Measurements from ENCODE around the gene OR4D11. TPM values are rescaled to one million over a fixed set of nuclear protein-coding genes. Genes with fewer than 3 reads are reported as not detected.
A peak's percentile ranks its signal among the peaks of the same experiment; 100 is the strongest.

OR4D11 gene
- total and polyA plus RNA-seq, 4 experiments from 2014 or later: not detected

- Histone ChIP-seq H3K36me3 (ENCODE audit: insufficient read depth, low read length) (no peaks in the 10 kb centered on the region), H3K27me3 (ENCODE audit: insufficient read depth, low read length) (no peaks in the 10 kb centered on the region), H3K9me3 (ENCODE audit: control insufficient read depth in 1 of 2, low read length in 2 of 2) (no peaks in the 10 kb centered on the region), H3K27ac (ENCODE audit: low read depth, low read length) (no peak overlapping the region), H3K4me1 (ENCODE audit: insufficient read depth, low read length) (peaks cover 33% of the 10 kb centered on the region), H3K4me3 (ENCODE audit: low read length in 2 of 2) (no peak overlapping the region)
- intact Hi-C loops (cut with micrococcal nuclease): loop anchor here (5.0 to 10.0 kb wide), 4 partner anchors 204 to 1838 kb away; partner anchors contain the start of genes DTX4, FAM111A, MED19 and STX3
- peaks cover 27 to 71% (median 45%) of the 10 kb centered on the region in 4 donors for H3K4me1 Mint-ChIP-seq
- peak overlapping the region in 5 of 8 donors; percentile 13 to 73 (median 57) for H3K4me3 Mint-ChIP-seq
- H3K27me3 Mint-ChIP-seq: peaks cover 0 to 9% of the 10 kb centered on the region in 2 donors
- DNase-seq: no peak
- peaks cover 0 to 11% of the 10 kb centered on the region in 2 donors for H3K36me3 Mint-ChIP-seq
- ChIA-PET POLR2A (ENCODE audit: partially characterized antibody) (interaction anchor here (4.2 kb wide), 1 partner anchor 8 kb away, joined by 76 read pairs; no protein-coding TSS in a partner anchor), CTCF (ENCODE audit: partially characterized antibody) (no interaction called here)
- H3K9me3 Mint-ChIP-seq: peaks cover 0 to 24% (median 0%) of the 10 kb centered on the region in 8 donors
- H3K27ac Mint-ChIP-seq: peak overlapping the region in 4 of 7 donors; percentile 53 to 100 (median 78)
Measured at GRCh38 chr11:59552844-59553243, 49.5 kb downstream of the OR4D11 start.

- peaks cover 0 to 24% (median 0%) of the 10 kb centered on the region in 8 donors for H3K9me3 Mint-ChIP-seq
- H3K27ac Mint-ChIP-seq: peak overlapping the region in 2 of 7 donors; percentile 51 to 100
- no peaks in the 10 kb centered on the region for H3K9me3 ChIP-seq (ENCODE audit: control insufficient read depth in 1 of 2, low read length in 2 of 2)
- POLR2A ChIA-PET (ENCODE audit: partially characterized antibody): interaction anchor here (1.1 kb wide), 1 partner anchor 12 kb away, joined by 3 read pairs; no protein-coding TSS in a partner anchor
- H3K36me3 Mint-ChIP-seq: peaks cover 0 to 11% of the 10 kb centered on the region in 2 donors
- CTCF ChIA-PET (ENCODE audit: partially characterized antibody): interaction anchor here (1.1 kb wide), 1 partner anchor 13 kb away, joined by 3 read pairs; no protein-coding TSS in a partner anchor
- peaks cover 0 to 9% of the 10 kb centered on the region in 2 donors for H3K27me3 Mint-ChIP-seq
- intact Hi-C loops (cut with micrococcal nuclease): loop anchor here (5.0 to 10.0 kb wide), 4 partner anchors 204 to 1839 kb away; partner anchors contain the start of genes DTX4, FAM111A, MED19 and STX3
- DNase-seq: no peak
- no peak overlapping the region for H3K4me3 ChIP-seq (ENCODE audit: low read length in 2 of 2)
- no peaks in the 10 kb centered on the region for H3K27me3 ChIP-seq (ENCODE audit: insufficient read depth, low read length)
- H3K27ac ChIP-seq (ENCODE audit: low read depth, low read length): no peak overlapping the region
- no peaks in the 10 kb centered on the region for H3K36me3 ChIP-seq (ENCODE audit: insufficient read depth, low read length)
- no peak overlapping the region for H3K4me3 Mint-ChIP-seq
- H3K4me1 ChIP-seq (ENCODE audit: insufficient read depth, low read length): peaks cover 33% of the 10 kb centered on the region
- H3K4me1 Mint-ChIP-seq: peaks cover 28 to 73% (median 47%) of the 10 kb centered on the region in 4 donors
Measured at GRCh38 chr11:59553323-59553722, 49.9 kb downstream of the OR4D11 start.

Other genes with a start within 250 kb of the OR4D11 start
- gene OR5AN1, start 144.7 kb upstream of the OR4D11 start, total RNA-seq: not detected
- not detected for gene OR5AN1, start 144.7 kb upstream of the OR4D11 start, polyA plus RNA-seq
- gene OR5A2, start 77.2 kb upstream of the OR4D11 start, total RNA-seq: not detected
- not detected for gene OR5A2, start 77.2 kb upstream of the OR4D11 start, polyA plus RNA-seq
- gene OR5A1, start 67.1 kb upstream of the OR4D11 start, total RNA-seq: not detected
- gene OR5A1, start 67.1 kb upstream of the OR4D11 start, polyA plus RNA-seq: not detected
- gene OR4D6, start 46.6 kb upstream of the OR4D11 start, total RNA-seq: not detected
- not detected for gene OR4D6, start 46.6 kb upstream of the OR4D11 start, polyA plus RNA-seq
- gene OR4D10, start 30.3 kb upstream of the OR4D11 start, total RNA-seq: not detected
- not detected for gene OR4D10, start 30.3 kb upstream of the OR4D11 start, polyA plus RNA-seq
- not detected for gene OR4D9, start 8.0 kb downstream of the OR4D11 start, total RNA-seq
- gene OR4D9, start 8.0 kb downstream of the OR4D11 start, polyA plus RNA-seq: not detected
- 10 to 100 TPM; 55.3 to 55.6 TPM for gene OSBP, start 112.2 kb downstream of the OR4D11 start, total RNA-seq
- 10 to 100 TPM; 17.4 to 41.5 TPM for gene OSBP, start 112.2 kb downstream of the OR4D11 start, polyA plus RNA-seq
- gene PATL1, start 165.5 kb downstream of the OR4D11 start, total RNA-seq: 10 to 100 TPM; 45.3 to 45.5 TPM
- gene PATL1, start 165.5 kb downstream of the OR4D11 start, polyA plus RNA-seq: 1 to 10 TPM; 2.6 to 8.7 TPM
- gene OR10V1, start 210.3 kb downstream of the OR4D11 start, total RNA-seq: not detected
- gene OR10V1, start 210.3 kb downstream of the OR4D11 start, polyA plus RNA-seq: not detected